K562 treated with DMSO at 1 percent for 12 hours (cell line): ENCODE measurements around the gene TES. TPM values are rescaled to one million over a fixed set of nuclear protein-coding genes. Genes with fewer than 3 reads are reported as not detected.

ENCODE experiments used
- total RNA-seq: library from RNA; unstranded; fragments of 300-600 nt; gene quantifications from 2 replicates; pipeline ENCODE4 v1.2.3, GENCODE V29; 2022; ENCODE audit not compliant: insufficient read depth

The TES gene, protein sequence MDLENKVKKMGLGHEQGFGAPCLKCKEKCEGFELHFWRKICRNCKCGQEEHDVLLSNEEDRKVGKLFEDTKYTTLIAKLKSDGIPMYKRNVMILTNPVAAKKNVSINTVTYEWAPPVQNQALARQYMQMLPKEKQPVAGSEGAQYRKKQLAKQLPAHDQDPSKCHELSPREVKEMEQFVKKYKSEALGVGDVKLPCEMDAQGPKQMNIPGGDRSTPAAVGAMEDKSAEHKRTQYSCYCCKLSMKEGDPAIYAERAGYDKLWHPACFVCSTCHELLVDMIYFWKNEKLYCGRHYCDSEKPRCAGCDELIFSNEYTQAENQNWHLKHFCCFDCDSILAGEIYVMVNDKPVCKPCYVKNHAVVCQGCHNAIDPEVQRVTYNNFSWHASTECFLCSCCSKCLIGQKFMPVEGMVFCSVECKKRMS
- total RNA-seq: 50.2 and 89.0 TPM in 2 replicates

DNA sequence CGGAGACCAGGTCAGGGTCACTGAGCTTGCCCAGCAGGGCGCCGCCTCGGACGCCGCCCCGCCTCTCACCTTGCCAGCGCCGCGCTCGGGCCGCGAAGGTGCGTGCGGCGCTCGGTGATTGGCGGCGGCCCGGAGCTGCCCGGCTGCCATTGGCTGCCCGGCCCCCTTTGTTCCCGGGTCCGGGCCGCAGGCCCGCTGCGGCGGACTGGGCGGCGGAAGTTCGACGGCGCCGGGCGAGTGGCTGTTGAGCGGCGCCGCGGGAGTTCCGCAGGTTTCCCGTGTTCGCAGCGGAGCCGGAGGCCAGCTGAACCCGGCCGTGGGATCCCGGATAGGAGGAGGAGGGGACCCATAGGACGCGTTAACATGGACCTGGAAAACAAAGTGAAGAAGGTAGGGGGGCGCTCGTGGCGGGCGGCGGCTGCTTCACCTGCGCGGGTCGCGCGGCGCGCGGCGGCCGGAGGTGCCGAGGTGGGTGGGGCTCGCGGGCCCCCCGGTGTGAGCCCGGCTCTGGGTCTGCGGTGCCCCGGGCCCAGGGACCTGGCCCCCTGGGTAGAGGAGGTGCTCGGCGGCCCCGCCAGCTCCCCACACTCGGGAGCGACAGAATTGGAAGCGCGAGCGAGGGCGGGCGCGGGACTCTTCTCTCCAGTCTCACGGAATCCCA is at the start of gene TES:
Gene TES, plus strand, starts transcription at position 195 of the 661 bp plus-strand sequence. Its CDS starts 169 bp downstream, at position 364.

Other genes starting within 250 kb of the TES start
- not detected in 2 replicates for gene TFEC, start 179.8 kb upstream of the TES start, total RNA-seq